HEK293T (cell line): Measurements from ENCODE around the gene CDK14.

Experiments used
- CTCF ChIA-PET: fragments of 350-600 bp; formaldehyde crosslinking; extraction: SDS; loops from one replicate; lab custom pipeline; 2021; ENCODE audit warnings: antibody characterized with exemption, inconsistent platforms; lab: Yijun Ruan, JAX
- POLR2A ChIA-PET: fragments of 350-600 bp; formaldehyde crosslinking; extraction: SDS; loops from one replicate; lab custom pipeline; 2020; ENCODE audit warnings: antibody characterized with exemption, inconsistent platforms; lab: Yijun Ruan, JAX
- DNase-seq: peaks from one replicate; pipeline ENCODE4 v3.0.0; 2012; ENCODE audit warnings: mixed read lengths; ENCODE audit errors: extremely low spot score
- ARNT ChIP-seq: fragments of 450-650 bp; IDR thresholded peaks from 2 replicates; pipeline ENCODE4 v1.6.1; 2017; ENCODE audit warnings: mild to moderate bottlenecking
- BHLHE40 ChIP-seq: fragments of 450-650 bp; IDR thresholded peaks from 2 replicates; pipeline ENCODE4 v1.6.1; 2016; ENCODE audit warnings: mild to moderate bottlenecking, moderate library complexity, borderline replicate concordance
- CTBP1 ChIP-seq: fragments of 450-650 bp; IDR thresholded peaks from 2 replicates; pipeline ENCODE4 v1.6.1; 2016; ENCODE audit warnings: borderline replicate concordance
- ELF4 ChIP-seq: fragments of 450-650 bp; IDR thresholded peaks from 2 replicates; pipeline ENCODE4 v1.6.1; 2017; ENCODE audit warnings: antibody characterized with exemption
- FOXA1 ChIP-seq: fragments of 450-650 bp; IDR thresholded peaks from 2 replicates; pipeline ENCODE4 v1.6.1; 2016; ENCODE audit warnings: mild to moderate bottlenecking
- FOXK2 ChIP-seq: fragments of 450-650 bp; IDR thresholded peaks from 2 replicates; pipeline ENCODE4 v1.6.1; 2016; ENCODE audit warnings: mild to moderate bottlenecking
- FOXM1 ChIP-seq: fragments of 450-650 bp; IDR thresholded peaks from 2 replicates; pipeline ENCODE4 v1.6.1; 2017; ENCODE audit warnings: mild to moderate bottlenecking, borderline replicate concordance
- HDGF ChIP-seq: fragments of 450-650 bp; IDR thresholded peaks from 2 replicates; pipeline ENCODE4 v1.6.1; 2017; ENCODE audit warnings: antibody characterized with exemption, borderline replicate concordance
- L3MBTL2 ChIP-seq: fragments of 450-650 bp; conservative IDR thresholded peaks from 2 replicates; pipeline ENCODE4 v1.6.1; 2016; ENCODE audit warnings: mild to moderate bottlenecking
- LEF1 ChIP-seq: fragments of 450-650 bp; IDR thresholded peaks from 2 replicates; pipeline ENCODE4 v1.6.1; 2017; ENCODE audit warnings: mild to moderate bottlenecking, borderline replicate concordance
- NFRKB ChIP-seq: fragments of 450-650 bp; IDR thresholded peaks from 2 replicates; pipeline ENCODE4 v1.6.1; 2016; ENCODE audit warnings: mild to moderate bottlenecking, moderate library complexity
- SP1 ChIP-seq: fragments of 450-650 bp; IDR thresholded peaks from 2 replicates; pipeline ENCODE4 v1.6.1; 2017
- SUZ12 ChIP-seq: fragments of 450-650 bp; IDR thresholded peaks from 2 replicates; pipeline ENCODE4 v1.6.1; 2016; ENCODE audit warnings: mild to moderate bottlenecking
- TARDBP ChIP-seq: fragments of 450-650 bp; IDR thresholded peaks from 2 replicates; pipeline ENCODE4 v1.6.1; 2016
- ZNF384 ChIP-seq: fragments of 450-650 bp; IDR thresholded peaks from 2 replicates; pipeline ENCODE4 v1.6.1; 2016
- TF ChIP-seq, protein P1 (sequence below): fragments of 450-650 bp; IDR thresholded peaks from 2 replicates; pipeline ENCODE4 v1.6.1; 2016

CDK14 gene

GRCh38 chr7:90621747-90622140 is 25.6 kb downstream of the CDK14 start:
- ChIA-PET POLR2A (no interaction called here), CTCF (no interaction called here)
- DNase-seq = no peak
- TF ChIP-seq ZNF384 (no peak), TARDBP (no peak), FOXM1 (no peak), ELF4 (no peak), SP1 (no peak), BHLHE40 (no peak), CTBP1 (no peak), L3MBTL2 (no peak), LEF1 (no peak), ARNT (no peak), FOXK2 (no peak), NFRKB (no peak), FOXA1 (no peak), HDGF (no peak), SUZ12 (no peak)
- TF ChIP-seq, protein P1, sequence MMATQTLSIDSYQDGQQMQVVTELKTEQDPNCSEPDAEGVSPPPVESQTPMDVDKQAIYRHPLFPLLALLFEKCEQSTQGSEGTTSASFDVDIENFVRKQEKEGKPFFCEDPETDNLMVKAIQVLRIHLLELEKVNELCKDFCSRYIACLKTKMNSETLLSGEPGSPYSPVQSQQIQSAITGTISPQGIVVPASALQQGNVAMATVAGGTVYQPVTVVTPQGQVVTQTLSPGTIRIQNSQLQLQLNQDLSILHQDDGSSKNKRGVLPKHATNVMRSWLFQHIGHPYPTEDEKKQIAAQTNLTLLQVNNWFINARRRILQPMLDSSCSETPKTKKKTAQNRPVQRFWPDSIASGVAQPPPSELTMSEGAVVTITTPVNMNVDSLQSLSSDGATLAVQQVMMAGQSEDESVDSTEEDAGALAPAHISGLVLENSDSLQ = no peak

DNA sequence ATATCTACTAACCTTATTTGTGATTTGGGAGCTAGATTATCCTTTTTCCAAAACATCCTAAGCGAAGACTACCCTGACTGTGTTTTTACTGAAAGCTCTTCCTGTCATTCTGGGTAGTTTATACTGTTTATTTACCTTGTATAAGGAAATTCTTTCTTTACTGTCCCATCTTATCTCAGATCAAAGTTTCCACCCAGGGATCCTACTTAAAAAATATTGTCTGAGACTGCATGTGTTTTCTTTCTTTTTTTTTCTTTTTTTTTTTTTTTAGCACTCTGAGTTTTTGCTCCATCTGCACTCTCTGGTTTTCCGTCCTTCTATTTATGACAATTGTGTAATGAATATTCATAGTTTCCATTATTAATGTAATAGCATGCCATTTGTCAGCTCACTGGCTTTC is 26.5 kb downstream of the CDK14 start:
- ChIA-PET CTCF (no interaction called here), POLR2A (no interaction called here)
- DNase-seq = no peak
- TF ChIP-seq TARDBP = no peak
- TF ChIP-seq, protein P1 = no peak
- TF ChIP-seq ZNF384 = peak; percentile 54
- no peak for TF ChIP-seq BHLHE40
- TF ChIP-seq NFRKB = no peak
- no peak for TF ChIP-seq FOXK2
- TF ChIP-seq FOXM1 = no peak
- no peak for TF ChIP-seq ARNT
- no peak for TF ChIP-seq CTBP1

DNA sequence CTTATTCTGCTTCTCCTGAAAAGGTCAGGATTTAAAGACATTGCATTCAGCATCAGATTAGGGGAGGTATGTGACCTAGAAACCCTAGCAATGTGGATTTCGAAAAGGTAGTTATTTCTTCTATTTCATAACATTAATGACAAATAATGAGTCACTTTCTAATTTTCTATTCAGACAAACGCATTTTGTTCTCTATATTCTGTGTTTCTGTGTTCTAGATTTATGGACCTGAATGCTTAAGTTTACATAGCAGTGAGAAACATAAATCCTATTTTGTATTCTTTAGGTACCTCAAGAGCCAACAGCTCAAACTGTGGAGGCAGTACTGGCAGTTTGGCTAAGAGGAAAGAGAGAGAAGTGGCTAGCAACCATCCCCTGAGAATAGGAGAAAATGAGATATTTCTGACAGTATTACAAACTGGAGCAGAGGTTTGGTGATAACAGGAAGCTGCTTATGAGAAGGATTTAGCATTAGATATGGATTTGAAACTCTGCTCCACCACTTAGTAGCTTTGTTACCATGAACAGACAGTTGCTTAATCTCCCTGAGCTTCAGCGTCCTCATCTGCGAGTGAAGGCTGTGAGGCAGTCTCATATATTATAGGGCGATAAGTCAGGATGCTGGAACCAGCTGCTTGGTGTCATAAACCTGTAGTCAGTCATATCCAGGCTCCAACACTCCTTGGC is 28.2 kb downstream of the CDK14 start:
- no peak for DNase-seq
- CTCF ChIA-PET = no interaction called here

DNA sequence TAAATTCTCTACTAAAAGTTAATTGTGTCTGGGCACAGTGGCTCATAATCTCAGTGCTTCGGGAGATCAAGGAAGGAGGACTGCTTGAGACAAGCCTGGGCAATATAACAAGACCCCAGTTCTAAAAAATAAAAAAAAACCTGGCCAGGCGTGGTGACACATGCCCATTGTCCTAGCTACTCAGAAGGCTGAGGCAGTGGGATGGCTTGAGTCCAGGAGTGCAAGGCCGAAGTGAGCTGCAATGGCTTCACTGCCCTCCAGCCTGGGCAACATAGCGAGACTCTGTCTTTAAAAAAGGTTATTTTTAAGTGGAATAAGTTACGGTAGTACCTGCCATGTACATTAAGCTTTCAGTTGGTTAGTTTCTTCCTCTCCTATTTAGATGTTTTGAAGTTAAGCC is 28.9 kb downstream of the CDK14 start:
- DNase-seq = no peak
- CTCF ChIA-PET = interaction anchor here (1.0 kb wide), 2 partner anchors 28 to 170 kb away, joined by 3 read pairs; no protein-coding TSS in a partner anchor
- POLR2A ChIA-PET = no interaction called here
- TF ChIP-seq FOXK2 = no peak
- no peak for TF ChIP-seq BHLHE40
- no peak for TF ChIP-seq TARDBP
- TF ChIP-seq, protein P1 = no peak
- TF ChIP-seq LEF1 = no peak
- TF ChIP-seq ELF4 = no peak
- TF ChIP-seq ARNT = no peak
- TF ChIP-seq ZNF384 = no peak
- TF ChIP-seq FOXA1 = no peak
- no peak for TF ChIP-seq L3MBTL2
- no peak for TF ChIP-seq SP1
- TF ChIP-seq CTBP1 = no peak

More for the DNA sequence above, 28.2 kb downstream of the CDK14 start:
- TF ChIP-seq SUZ12 (no peak), L3MBTL2 (no peak), ELF4 (no peak), SP1 (no peak), FOXK2 (no peak), HDGF (no peak), BHLHE40 (no peak), TARDBP (no peak), LEF1 (no peak)
- TF ChIP-seq, protein P1 = no peak
- POLR2A ChIA-PET = no interaction called here

GRCh38 chr7:90625562-90625961 is 29.4 kb downstream of the CDK14 start:
- TF ChIP-seq TARDBP (no peak), ARNT (no peak), FOXA1 (no peak), LEF1 (no peak), L3MBTL2 (no peak), ZNF384 (no peak), SP1 (no peak), CTBP1 (no peak), NFRKB (no peak), FOXM1 (no peak), SUZ12 (no peak), FOXK2 (no peak), BHLHE40 (no peak), HDGF (no peak), ELF4 (no peak)
- TF ChIP-seq, protein P1 = no peak
- POLR2A ChIA-PET = interaction anchor here (1.0 kb wide), 1 partner anchor 30 kb away, joined by 3 read pairs; no protein-coding TSS in a partner anchor
- DNase-seq = peak; percentile 26
- CTCF ChIA-PET = interaction anchor here (1.0 kb wide), 2 partner anchors 28 to 170 kb away, joined by 3 read pairs; no protein-coding TSS in a partner anchor
